Aorta (tissue), 5 donors: ENCODE data around the gene KSR2. TPM values are rescaled to one million over a fixed set of nuclear protein-coding genes. Genes with fewer than 3 reads are reported as not detected.

Source experiments
- ATAC-seq: fragments of 200-7000 bp; cut with Tn5 transposase; one replicate; pipeline ENCODE4 v1.9.1; 2022; ENCODE audit warnings: moderate library complexity; ENCODE audit not compliant: low FRiP score
- DNase-seq, 2 donors: peaks; one replicate each; pipeline ENCODE4 v3.0.0-alpha.2; 2020
- H3K27ac ChIP-seq, 2 donors: one replicate each; pipeline ENCODE4 v1.5.1; 2013; ENCODE audit warnings: low read length in 2 of 2, mild to moderate bottlenecking in 2 of 2, moderate library complexity in 2 of 2, control low read depth in 1 of 2, inconsistent platforms in 1 of 2, low read depth in 1 of 2
- H3K27me3 ChIP-seq, 2 donors: one replicate each; pipeline ENCODE4 v1.6.1; 2013; ENCODE audit warnings: control low read depth in 1 of 2, low read length in 1 of 2, mild to moderate bottlenecking in 1 of 2, moderate library complexity in 1 of 2; ENCODE audit not compliant: insufficient read depth in 2 of 2, control insufficient read depth in 1 of 2
- H3K36me3 ChIP-seq, 2 donors: one replicate each; pipeline ENCODE4 v1.6.1; 2013; ENCODE audit warnings: control low read depth in 1 of 2, low read length in 1 of 2, mild to moderate bottlenecking in 1 of 2; ENCODE audit not compliant: insufficient read depth in 2 of 2, control insufficient read depth in 1 of 2
- H3K4me1 ChIP-seq, 2 donors: one replicate each; pipeline ENCODE4 v1.6.1; 2013; ENCODE audit warnings: low read length in 2 of 2, control low read depth in 1 of 2, mild to moderate bottlenecking in 1 of 2, moderate library complexity in 1 of 2; ENCODE audit not compliant: insufficient read depth in 2 of 2, control insufficient read depth in 1 of 2
- H3K4me3 ChIP-seq, 2 donors: one replicate each; pipeline ENCODE4 v1.5.1; 2013; ENCODE audit warnings: low read length in 2 of 2, control low read depth in 1 of 2, mild to moderate bottlenecking in 1 of 2
- H3K9me3 ChIP-seq: one replicate; pipeline ENCODE4 v1.6.1; 2013; ENCODE audit warnings: mild to moderate bottlenecking, low read length; ENCODE audit not compliant: control insufficient read depth
- WGBS, 2 donors: extraction: QIAGEN DNeasy Blood & Tissue Kit; methylation state at CpG; one replicate each; pipeline ENCODE4 v1.1.7; 2013; 5-methylcytosine and 5-hydroxymethylcytosine counted together
- intact Hi-C, 2 donors: fragments of 100-400 bp; cut with DNase I; formaldehyde crosslinking; loops; one replicate each; pipeline versions ENCODE4 v1.14.2 to v1.15.0; 2022
- polyA plus RNA-seq, 2 donors: library from polyadenylated mRNA; stranded (reverse); fragments of 200-250 nt; gene quantifications; one replicate each; pipeline ENCODE4 v1.2.3, GENCODE V29; 2013
- total RNA-seq, 2 donors: library from RNA; stranded (reverse); fragmentation: NEBNext Ultra II Directional; extraction: Animal tissue kit (Norgen Biotek cat#: 25700); gene quantifications; one replicate each; pipeline ENCODE4 v1.2.1, GENCODE V29; 2021
- donor health status: healthy with polysubstance abuse.
- donor health status: Bipolar disorder and iron deficiency.
- donor health status: DM: no; HTN: no; CAD: no.
- donor health status: DM: no; HTN: no; CAD: no.
- donor health status: DM: yes; HTN: yes; CAD: no.

Gene KSR2
- total and polyA plus RNA-seq, 4 donors, result not detected

- intact Hi-C loops, result no loop called here
- DNase-seq (no peak), ATAC-seq (no peak)
- WGBS, 2 donors, result 43 to 48% methylated on average over 6 of the region's 6 CpGs
- Histone ChIP-seq H3K9me3 (no peaks in the 10 kb centered on the region), H3K27me3 (no peaks in the 10 kb centered on the region), H3K36me3 (no peaks in the 10 kb centered on the region), H3K4me3 (no peak overlapping the region), H3K27ac (no peak overlapping the region), H3K4me1 (no peaks in the 10 kb centered on the region)
Observed at GRCh38 chr12:117854339-117855012, 114.3 kb downstream of the KSR2 start.

- intact Hi-C loops, result no loop called here
- DNase-seq (no peak), ATAC-seq (no peak)
- Histone ChIP-seq H3K4me3 (no peak overlapping the region), H3K27me3 (no peaks in the 10 kb centered on the region), H3K36me3 (no peaks in the 10 kb centered on the region), H3K4me1 (no peaks in the 10 kb centered on the region), H3K27ac (no peak overlapping the region), H3K9me3 (no peaks in the 10 kb centered on the region)
- WGBS, 2 donors, result 20 to 37% methylated on average over 1 of the region's 1 CpG
Observed at GRCh38 chr12:117853600-117853999, 115.2 kb downstream of the KSR2 start.

- Histone ChIP-seq H3K27me3 (no peaks in the 10 kb centered on the region), H3K4me1 (no peaks in the 10 kb centered on the region), H3K27ac (no peak overlapping the region), H3K9me3 (no peaks in the 10 kb centered on the region), H3K4me3 (no peak overlapping the region), H3K36me3 (no peaks in the 10 kb centered on the region)
- intact Hi-C loops, result no loop called here
- 4% methylated on average over 2 of the region's 2 CpGs for WGBS, 2 donors
- ATAC-seq (no peak), DNase-seq (no peak)
Observed at GRCh38 chr12:117850048-117850447, 118.7 kb downstream of the KSR2 start.

GRCh38 chr12:117847371-117847770 lies 121.4 kb downstream of the KSR2 start:
- DNase-seq, result no peak
- Histone ChIP-seq H3K4me1 (no peaks in the 10 kb centered on the region), H3K9me3 (peaks cover 8% of the 10 kb centered on the region), H3K4me3 (no peak overlapping the region), H3K27ac (no peak overlapping the region), H3K36me3 (no peaks in the 10 kb centered on the region), H3K27me3 (no peaks in the 10 kb centered on the region)
- WGBS, 2 donors, result 46 to 50% methylated on average over 5 of the region's 5 CpGs
- intact Hi-C loops, result no loop called here
- peak; percentile 39 for ATAC-seq

GRCh38 chr12:117845271-117845904 lies 123.4 kb downstream of the KSR2 start:
- Histone ChIP-seq H3K36me3 (no peaks in the 10 kb centered on the region), H3K9me3 (peaks cover 8% of the 10 kb centered on the region), H3K4me1 (no peaks in the 10 kb centered on the region), H3K27me3 (no peaks in the 10 kb centered on the region), H3K27ac (no peak overlapping the region), H3K4me3 (no peak overlapping the region)
- intact Hi-C loops, result no loop called here
- no peak for DNase-seq
- no peak for ATAC-seq
- WGBS, 2 donors, result 72 to 73% methylated on average over 7 of the region's 7 CpGs

GRCh38 chr12:117844114-117844830 lies 124.5 kb downstream of the KSR2 start:
- no peak for DNase-seq
- 85 to 93% methylated on average over 1 of the region's 1 CpG for WGBS, 2 donors

GRCh38 chr12:117842630-117843029 lies 126.2 kb downstream of the KSR2 start:
- no peak overlapping the region for H3K27ac ChIP-seq
- WGBS, 2 donors, result 46 to 59% methylated on average over 4 of the region's 4 CpGs
- intact Hi-C loops, result no loop called here
- H3K4me3 ChIP-seq, result no peak overlapping the region
- no peaks in the 10 kb centered on the region for H3K27me3 ChIP-seq
- H3K4me1 ChIP-seq, result no peaks in the 10 kb centered on the region
- no peaks in the 10 kb centered on the region for H3K36me3 ChIP-seq
- DNase-seq (no peak), ATAC-seq (no peak)
- peaks cover 8% of the 10 kb centered on the region for H3K9me3 ChIP-seq

More at GRCh38 chr12:117844114-117844830, 124.5 kb downstream of the KSR2 start:
- H3K4me3 ChIP-seq, result no peak overlapping the region
- H3K27me3 ChIP-seq, result no peaks in the 10 kb centered on the region
- H3K36me3 ChIP-seq, result no peaks in the 10 kb centered on the region
- ATAC-seq, result no peak
- H3K4me1 ChIP-seq, result no peaks in the 10 kb centered on the region
- no peak overlapping the region for H3K27ac ChIP-seq
- peaks cover 8% of the 10 kb centered on the region for H3K9me3 ChIP-seq
- intact Hi-C loops, result no loop called here

- no peaks in the 10 kb centered on the region for H3K36me3 ChIP-seq
- no peaks in the 10 kb centered on the region for H3K4me1 ChIP-seq
- ATAC-seq (no peak), DNase-seq (no peak)
- no peaks in the 10 kb centered on the region for H3K27me3 ChIP-seq
- no peak overlapping the region for H3K4me3 ChIP-seq
- intact Hi-C loops, result no loop called here
- WGBS, 2 donors, result 81 to 84% methylated on average over 2 of the region's 2 CpGs
- H3K9me3 ChIP-seq, result peaks cover 8% of the 10 kb centered on the region
- H3K27ac ChIP-seq, result no peak overlapping the region
Observed at GRCh38 chr12:117842220-117842619, 126.6 kb downstream of the KSR2 start.

GRCh38 chr12:117837737-117838050 lies 131.1 kb downstream of the KSR2 start:
- no peak overlapping the region for H3K4me3 ChIP-seq
- H3K9me3 ChIP-seq, result no peaks in the 10 kb centered on the region
- ATAC-seq (no peak), DNase-seq (no peak)
- no peaks in the 10 kb centered on the region for H3K27me3 ChIP-seq
- H3K27ac ChIP-seq, result no peak overlapping the region
- no peaks in the 10 kb centered on the region for H3K4me1 ChIP-seq
- intact Hi-C loops, result loop anchor here (1.0 to 5.0 kb wide), 4 partner anchors 470 to 625 kb away; no protein-coding TSS in a partner anchor
- no peaks in the 10 kb centered on the region for H3K36me3 ChIP-seq
- WGBS, 2 donors, result 56 to 57% methylated on average over 3 of the region's 3 CpGs
